RWPE1 (cell line): ENCODE results near the gene BNC2.

Experiments
- CTCF ChIA-PET: fragments of 350-600 bp; sonication (Branson Sonifier 250); formaldehyde crosslinking; extraction: SDS; loops from one replicate; lab custom pipeline; 2021; lab: Yijun Ruan, JAX
- POLR2A ChIA-PET: fragments of 400-600 bp; formaldehyde crosslinking; extraction: SDS; loops from one replicate; lab custom pipeline; 2020; ENCODE audit warnings: antibody characterized with exemption; ENCODE audit not compliant: low non-redundant PET; lab: Yijun Ruan, JAX
- DNase-seq: peaks from one replicate; pipeline ENCODE4 v3.0.0; 2012; ENCODE audit warnings: low spot score
- H3K27ac ChIP-seq: fragments of 450-650 bp; 2 replicates; pipeline ENCODE4 v1.5.1; 2017
- TF ChIP-seq, protein P1 (sequence below): fragments of 450-650 bp; conservative IDR thresholded peaks from 2 replicates; pipeline ENCODE4 v1.5.1; 2017; ENCODE audit warnings: low read depth, mild to moderate bottlenecking

The BNC2 gene

DNA sequence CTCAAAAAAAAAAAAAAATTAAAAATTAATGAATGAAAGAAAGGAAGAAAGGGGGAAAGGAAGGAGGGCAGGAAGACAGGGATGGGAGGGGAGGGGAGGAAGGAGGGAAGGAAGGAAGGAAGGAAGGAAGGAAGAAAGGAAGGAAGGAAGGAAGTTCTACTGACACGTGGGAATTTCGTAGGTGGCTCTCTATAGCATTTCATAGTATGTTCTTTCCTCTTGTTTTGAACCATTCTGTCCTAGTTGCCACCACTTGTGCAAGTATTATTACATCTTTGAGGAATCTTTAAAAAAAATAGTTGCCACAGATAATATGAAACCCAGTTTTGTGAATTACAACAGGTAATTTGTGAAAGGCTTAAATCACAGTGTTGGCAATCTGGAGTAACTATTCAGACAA lies 253.8 kb downstream of the BNC2 start:
- no peak for DNase-seq
- ChIA-PET CTCF (no interaction called here), POLR2A (no interaction called here)
- H3K27ac ChIP-seq = no peak overlapping the region
- TF ChIP-seq, protein P1, sequence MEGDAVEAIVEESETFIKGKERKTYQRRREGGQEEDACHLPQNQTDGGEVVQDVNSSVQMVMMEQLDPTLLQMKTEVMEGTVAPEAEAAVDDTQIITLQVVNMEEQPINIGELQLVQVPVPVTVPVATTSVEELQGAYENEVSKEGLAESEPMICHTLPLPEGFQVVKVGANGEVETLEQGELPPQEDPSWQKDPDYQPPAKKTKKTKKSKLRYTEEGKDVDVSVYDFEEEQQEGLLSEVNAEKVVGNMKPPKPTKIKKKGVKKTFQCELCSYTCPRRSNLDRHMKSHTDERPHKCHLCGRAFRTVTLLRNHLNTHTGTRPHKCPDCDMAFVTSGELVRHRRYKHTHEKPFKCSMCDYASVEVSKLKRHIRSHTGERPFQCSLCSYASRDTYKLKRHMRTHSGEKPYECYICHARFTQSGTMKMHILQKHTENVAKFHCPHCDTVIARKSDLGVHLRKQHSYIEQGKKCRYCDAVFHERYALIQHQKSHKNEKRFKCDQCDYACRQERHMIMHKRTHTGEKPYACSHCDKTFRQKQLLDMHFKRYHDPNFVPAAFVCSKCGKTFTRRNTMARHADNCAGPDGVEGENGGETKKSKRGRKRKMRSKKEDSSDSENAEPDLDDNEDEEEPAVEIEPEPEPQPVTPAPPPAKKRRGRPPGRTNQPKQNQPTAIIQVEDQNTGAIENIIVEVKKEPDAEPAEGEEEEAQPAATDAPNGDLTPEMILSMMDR = no peak

- TF ChIP-seq, protein P1 = no peak
- CTCF ChIA-PET = interaction anchor here (0.5 to 0.9 kb wide), 2 partner anchors 12 to 508 kb away, joined by 3 to 4 read pairs; no protein-coding TSS in a partner anchor
- no peak for DNase-seq
- no peak overlapping the region for H3K27ac ChIP-seq
- POLR2A ChIA-PET = no interaction called here
Measured at GRCh38 chr9:16615451-16615850, 255.0 kb downstream of the BNC2 start.

DNA sequence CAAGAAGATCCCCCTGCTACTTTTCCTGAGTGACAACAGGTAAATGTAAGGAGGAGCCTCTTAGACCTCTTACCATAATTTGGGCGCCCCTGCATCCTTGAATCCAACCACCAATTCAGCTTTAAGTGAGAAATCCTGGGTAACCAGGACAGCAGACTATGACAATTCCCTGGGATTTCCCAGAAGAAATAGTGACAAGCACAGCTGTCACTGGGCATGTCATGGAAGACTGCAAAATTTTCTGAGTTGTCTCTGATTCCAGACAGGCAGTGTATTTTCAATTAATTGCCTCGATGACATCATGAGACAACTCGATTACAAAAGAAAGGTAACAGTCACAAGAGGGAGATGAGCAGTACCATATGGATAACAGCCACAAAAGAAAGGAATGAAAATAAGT lies 256.9 kb downstream of the BNC2 start:
- TF ChIP-seq, protein P1 = no peak
- no peak for DNase-seq
- POLR2A ChIA-PET = no interaction called here
- CTCF ChIA-PET = no interaction called here
- no peak overlapping the region for H3K27ac ChIP-seq

- POLR2A ChIA-PET = no interaction called here
- no peak for DNase-seq
- H3K27ac ChIP-seq = no peak overlapping the region
- CTCF ChIA-PET = no interaction called here
- TF ChIP-seq, protein P1 = no peak
Measured at GRCh38 chr9:16613051-16613450, 257.4 kb downstream of the BNC2 start.

- TF ChIP-seq, protein P1 = no peak
- POLR2A ChIA-PET = no interaction called here
- no peak for DNase-seq
- no peak overlapping the region for H3K27ac ChIP-seq
- CTCF ChIA-PET = no interaction called here
Measured at GRCh38 chr9:16612627-16613026, 257.8 kb downstream of the BNC2 start.

DNA sequence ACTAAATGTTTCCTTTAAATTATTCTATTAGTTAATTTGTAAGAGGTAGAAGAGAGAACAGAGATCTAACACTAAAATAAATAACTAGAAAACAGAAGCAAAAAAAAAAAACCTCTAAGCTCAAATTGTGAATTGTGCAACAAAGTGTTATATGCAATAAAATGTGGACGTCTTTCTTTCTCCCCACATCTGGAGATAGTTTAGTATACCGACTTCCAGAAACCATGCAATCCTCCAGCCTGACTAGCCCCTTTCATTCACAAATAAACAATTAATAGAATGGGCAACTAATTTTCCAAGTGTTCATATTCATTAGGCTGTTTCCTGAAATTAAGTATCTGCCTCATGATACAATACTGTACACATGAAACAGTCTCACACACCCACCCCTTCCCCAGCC lies 258.5 kb downstream of the BNC2 start:
- POLR2A ChIA-PET = interaction anchor here (0.6 kb wide), 1 partner anchor 1032 kb away, joined by 4 read pairs; no protein-coding TSS in a partner anchor
- CTCF ChIA-PET = no interaction called here

More for the DNA sequence above, 258.5 kb downstream of the BNC2 start:
- no peak overlapping the region for H3K27ac ChIP-seq
- TF ChIP-seq, protein P1 = no peak
- no peak for DNase-seq
